ENCODE results near the gene C6orf58.

Gene C6orf58

GRCh38 chr6:127576874-127577273, at the start of gene C6orf58:
C6orf58 (plus strand) TSS chr6:127577174; CDS start chr6:127577186, 12 bp downstream.
- DNase-seq (ENCODE audit: extremely low read depth in 1 of 2, low read depth in 1 of 2): no peak

GRCh38 chr6:127533011-127533410, 44.0 kb upstream of the C6orf58 start:
- DNase-seq (ENCODE audit: extremely low read depth in 1 of 2, low read depth in 1 of 2): no peak

- DNase-seq (ENCODE audit: extremely low read depth in 1 of 2, low read depth in 1 of 2): no peak
These were observed 43.2 kb upstream of the C6orf58 start for GRCh38 chr6:127533736-127534135.

- no peak for DNase-seq (ENCODE audit: extremely low read depth in 1 of 2, low read depth in 1 of 2)
These were observed 38.2 kb upstream of the C6orf58 start for GRCh38 chr6:127538750-127539264.

- DNase-seq (ENCODE audit: extremely low read depth in 1 of 2, low read depth in 1 of 2): no peak
These were observed 37.7 kb upstream of the C6orf58 start for GRCh38 chr6:127539272-127539671.

- DNase-seq (ENCODE audit: extremely low read depth in 1 of 2, low read depth in 1 of 2): no peak
These were observed 29.8 kb upstream of the C6orf58 start for GRCh38 chr6:127547215-127547614.

- DNase-seq (ENCODE audit: extremely low read depth in 1 of 2, low read depth in 1 of 2): no peak
These were observed 28.9 kb upstream of the C6orf58 start for GRCh38 chr6:127547904-127548649.

GRCh38 chr6:127550403-127550802, 26.6 kb upstream of the C6orf58 start:
- no peak for DNase-seq (ENCODE audit: extremely low read depth in 1 of 2, low read depth in 1 of 2)

GRCh38 chr6:127554435-127555006, 22.5 kb upstream of the C6orf58 start:
- no peak for DNase-seq (ENCODE audit: extremely low read depth in 1 of 2, low read depth in 1 of 2)

GRCh38 chr6:127561660-127562059, 15.3 kb upstream of the C6orf58 start:
- DNase-seq (ENCODE audit: extremely low read depth in 1 of 2, low read depth in 1 of 2): no peak

- DNase-seq (ENCODE audit: extremely low read depth in 1 of 2, low read depth in 1 of 2): no peak
These were observed 12.2 kb upstream of the C6orf58 start for GRCh38 chr6:127564761-127565160.

- no peak for DNase-seq (ENCODE audit: extremely low read depth in 1 of 2, low read depth in 1 of 2)
These were observed 10.9 kb upstream of the C6orf58 start for GRCh38 chr6:127566119-127566518.

- DNase-seq (ENCODE audit: extremely low read depth in 1 of 2, low read depth in 1 of 2): no peak
These were observed 10.3 kb upstream of the C6orf58 start for GRCh38 chr6:127566651-127567050.

GRCh38 chr6:127567476-127567875, 9.5 kb upstream of the C6orf58 start:
- no peak for DNase-seq (ENCODE audit: extremely low read depth in 1 of 2, low read depth in 1 of 2)

GRCh38 chr6:127570739-127571389, 6.1 kb upstream of the C6orf58 start:
- DNase-seq (ENCODE audit: extremely low read depth in 1 of 2, low read depth in 1 of 2): no peak

GRCh38 chr6:127578900-127579299, 1.9 kb downstream of the C6orf58 start:
- DNase-seq (ENCODE audit: extremely low read depth in 1 of 2, low read depth in 1 of 2): no peak

- no peak for DNase-seq (ENCODE audit: extremely low read depth in 1 of 2, low read depth in 1 of 2)
These were observed 4.6 kb downstream of the C6orf58 start for GRCh38 chr6:127581576-127581975.

- no peak for DNase-seq (ENCODE audit: extremely low read depth in 1 of 2, low read depth in 1 of 2)
These were observed 5.9 kb downstream of the C6orf58 start for GRCh38 chr6:127582777-127583462.

GRCh38 chr6:127585123-127585522, 8.1 kb downstream of the C6orf58 start:
- DNase-seq (ENCODE audit: extremely low read depth in 1 of 2, low read depth in 1 of 2): no peak

GRCh38 chr6:127586372-127586771, 9.4 kb downstream of the C6orf58 start:
- no peak for DNase-seq (ENCODE audit: extremely low read depth in 1 of 2, low read depth in 1 of 2)

- DNase-seq (ENCODE audit: extremely low read depth in 1 of 2, low read depth in 1 of 2): no peak
These were observed 10.9 kb downstream of the C6orf58 start for GRCh38 chr6:127587875-127588274.
